Omental fat pad (tissue), 4 donors: ENCODE results near the gene SLC6A1. TPM values are rescaled to one million over a fixed set of nuclear protein-coding genes. Genes with fewer than 3 reads are reported as not detected.

ENCODE experiments used
- ATAC-seq: fragments of 150-250 bp; one replicate; pipeline ENCODE4 v1.9.1; 2016; ENCODE audit warnings: mild to moderate bottlenecking, moderate library complexity; ENCODE audit not compliant: low FRiP score
- DNase-seq: peaks from one replicate; pipeline ENCODE4 v3.0.0-alpha.2; 2019; ENCODE audit warnings: low spot score
- total RNA-seq, 4 donors: library from RNA; depleted of rRNA; stranded (reverse); fragments of >200 nt; gene quantifications; one replicate each; pipeline ENCODE4 v1.1.0, GENCODE V29; 2016
- TF ChIP-seq, protein P1 (sequence below), 3 donors: fragments of 450-650 bp; IDR thresholded peaks; one replicate each; pipeline ENCODE4 v1.5.1; 2016 to 2017; ENCODE audit warnings: antibody characterized with exemption in 3 of 3, mild to moderate bottlenecking in 3 of 3, moderate library complexity in 2 of 3

The SLC6A1 gene
- total RNA-seq, 4 donors from 2014 or later, result 0.09 to 2.0 (median 0.49) TPM

DNA sequence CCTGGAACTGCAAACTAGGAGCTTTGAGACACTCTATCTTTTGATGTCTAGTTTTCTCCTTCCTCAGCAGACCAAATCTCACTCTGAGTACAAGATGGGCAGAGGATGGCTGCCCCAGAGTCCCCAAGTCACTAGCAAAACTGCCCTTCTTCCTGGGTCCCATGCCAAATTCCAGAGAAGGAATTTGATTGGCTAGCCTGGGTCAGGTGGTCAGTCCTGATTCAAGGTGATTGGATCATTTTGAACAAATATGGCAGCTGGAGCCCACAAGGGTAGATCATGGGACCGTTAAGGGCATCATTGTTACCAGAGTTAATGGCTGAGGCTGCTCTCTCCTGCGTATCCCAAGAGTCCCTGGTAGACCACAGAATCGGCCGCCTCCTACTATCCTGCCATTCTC is 21.7 kb downstream of the SLC6A1 start:
- DNase-seq (no peak), ATAC-seq (no peak)
- TF ChIP-seq, protein P1, sequence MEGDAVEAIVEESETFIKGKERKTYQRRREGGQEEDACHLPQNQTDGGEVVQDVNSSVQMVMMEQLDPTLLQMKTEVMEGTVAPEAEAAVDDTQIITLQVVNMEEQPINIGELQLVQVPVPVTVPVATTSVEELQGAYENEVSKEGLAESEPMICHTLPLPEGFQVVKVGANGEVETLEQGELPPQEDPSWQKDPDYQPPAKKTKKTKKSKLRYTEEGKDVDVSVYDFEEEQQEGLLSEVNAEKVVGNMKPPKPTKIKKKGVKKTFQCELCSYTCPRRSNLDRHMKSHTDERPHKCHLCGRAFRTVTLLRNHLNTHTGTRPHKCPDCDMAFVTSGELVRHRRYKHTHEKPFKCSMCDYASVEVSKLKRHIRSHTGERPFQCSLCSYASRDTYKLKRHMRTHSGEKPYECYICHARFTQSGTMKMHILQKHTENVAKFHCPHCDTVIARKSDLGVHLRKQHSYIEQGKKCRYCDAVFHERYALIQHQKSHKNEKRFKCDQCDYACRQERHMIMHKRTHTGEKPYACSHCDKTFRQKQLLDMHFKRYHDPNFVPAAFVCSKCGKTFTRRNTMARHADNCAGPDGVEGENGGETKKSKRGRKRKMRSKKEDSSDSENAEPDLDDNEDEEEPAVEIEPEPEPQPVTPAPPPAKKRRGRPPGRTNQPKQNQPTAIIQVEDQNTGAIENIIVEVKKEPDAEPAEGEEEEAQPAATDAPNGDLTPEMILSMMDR (IDR thresholded peaks at IDR 0.05), result no peak

DNA sequence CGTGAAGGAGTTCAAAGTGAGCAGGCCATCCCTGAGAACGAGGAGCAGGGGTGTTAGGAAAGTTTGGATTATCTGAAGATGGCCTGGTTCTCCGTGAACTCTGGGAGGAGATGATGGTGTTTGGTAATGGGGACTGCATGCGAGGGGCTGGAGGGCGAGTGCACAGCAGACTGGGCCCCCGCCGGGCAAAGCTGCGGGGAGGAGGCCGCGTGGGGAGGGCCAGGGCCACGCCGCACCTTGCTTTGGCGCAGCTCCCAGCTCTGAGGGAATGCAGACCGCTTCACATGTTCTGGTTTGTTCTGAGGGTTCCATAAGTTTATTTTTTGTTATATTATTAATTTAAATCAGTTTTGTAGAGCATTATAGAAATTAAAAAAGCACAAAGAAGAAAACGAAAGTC is 22.2 kb downstream of the SLC6A1 start:
- TF ChIP-seq, protein P1 (IDR thresholded peaks at IDR 0.05), result no peak
- DNase-seq, result no peak
- ATAC-seq, result no peak

DNA sequence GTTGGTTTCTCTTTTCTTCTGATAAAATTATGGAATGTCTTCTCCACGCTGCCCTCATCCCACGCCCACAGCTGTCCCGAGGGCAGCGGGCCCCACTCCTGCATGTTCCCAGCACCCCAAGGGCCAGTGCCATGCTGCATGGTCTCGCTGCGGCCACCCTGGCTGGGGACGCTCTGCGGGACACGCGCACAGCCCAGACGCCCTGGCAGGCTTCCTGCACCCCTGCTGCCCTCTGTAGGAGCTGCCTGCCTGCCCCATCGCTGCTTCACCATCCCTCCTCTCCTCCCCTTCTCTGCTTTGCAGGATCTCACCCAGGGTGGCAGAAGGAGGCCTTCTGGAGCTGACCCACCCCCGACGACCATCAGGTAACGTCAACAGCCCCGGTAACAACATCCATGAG is 22.8 kb downstream of the SLC6A1 start:
- DNase-seq (no peak), ATAC-seq (no peak)
- TF ChIP-seq, protein P1 (IDR thresholded peaks at IDR 0.05), result no peak

DNA sequence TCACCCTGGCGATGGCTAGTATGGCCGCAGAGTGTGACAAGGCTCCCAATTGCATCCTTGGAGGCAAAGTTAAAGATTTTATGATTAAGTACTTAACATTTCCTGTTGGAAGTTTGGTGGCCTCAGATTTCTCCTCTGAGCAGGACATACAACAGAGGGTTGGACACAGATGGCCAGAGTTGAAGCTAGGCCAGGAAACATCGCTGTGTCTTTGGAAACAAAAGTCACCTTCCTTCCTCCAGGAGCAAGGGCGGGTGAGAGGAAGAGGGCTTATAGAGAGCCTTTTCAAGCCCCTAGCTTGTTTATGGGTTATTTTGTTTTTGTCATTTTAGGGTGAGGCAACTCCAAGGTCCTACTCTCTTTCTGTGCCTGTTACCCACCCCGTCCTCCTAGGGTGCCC is 24.2 kb downstream of the SLC6A1 start:
- TF ChIP-seq, protein P1 (IDR thresholded peaks at IDR 0.05), result no peak
- DNase-seq (no peak), ATAC-seq (no peak)

DNA sequence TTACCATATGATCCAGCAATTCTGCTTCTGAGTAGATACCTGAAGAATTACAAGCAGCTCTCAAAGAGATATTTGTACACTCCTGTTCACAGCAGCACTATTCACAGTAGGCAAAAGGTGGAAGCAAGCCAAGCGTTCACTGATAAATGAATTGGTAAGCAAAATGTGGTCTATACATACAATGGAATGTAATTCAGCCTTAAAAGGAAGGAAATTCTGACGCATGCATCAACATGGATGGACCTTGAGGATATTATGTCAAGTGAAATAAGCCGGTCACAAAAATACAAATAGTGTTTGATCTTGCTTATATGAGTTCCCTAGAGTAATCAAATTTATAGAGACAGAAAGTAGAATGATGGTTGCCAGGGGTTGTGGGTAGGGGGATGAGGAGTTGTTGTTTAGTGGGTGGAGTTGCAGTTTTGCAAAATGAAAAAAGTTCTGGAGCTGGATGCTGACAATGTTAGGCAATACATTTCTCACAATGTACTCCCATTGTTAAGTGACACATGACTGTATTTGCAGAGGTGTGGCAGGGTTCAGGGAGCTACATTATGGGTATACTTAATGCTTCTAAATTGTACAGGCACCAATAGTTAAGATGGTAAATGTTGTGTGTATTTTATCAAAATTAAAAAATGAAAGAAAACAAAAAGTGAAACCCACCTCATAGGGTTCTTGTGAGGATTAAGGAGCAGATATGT is 26.7 kb downstream of the SLC6A1 start:
- DNase-seq (no peak), ATAC-seq (no peak)
- TF ChIP-seq, protein P1 (IDR thresholded peaks at IDR 0.05), result no peak

DNA sequence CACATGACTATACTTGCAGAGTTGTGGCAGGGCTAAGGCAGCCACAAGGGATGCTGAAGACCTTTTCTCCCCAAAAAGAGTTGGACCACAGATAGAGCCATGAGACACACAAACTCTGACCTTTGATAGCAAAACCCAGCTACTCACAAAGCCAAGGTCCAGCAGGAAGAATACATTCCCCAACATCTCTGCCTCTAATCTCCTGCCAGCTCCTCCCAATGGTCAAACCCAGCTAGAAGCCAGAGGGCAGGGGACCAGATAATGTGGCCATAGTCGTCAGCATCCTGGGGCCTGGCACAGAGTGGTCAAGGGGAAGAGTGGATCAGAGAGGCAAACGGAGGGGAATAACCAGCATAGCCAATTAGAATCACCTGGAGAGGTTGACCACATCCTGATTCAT is 28.2 kb downstream of the SLC6A1 start:
- ATAC-seq (no peak), DNase-seq (no peak)
- TF ChIP-seq, protein P1 (IDR thresholded peaks at IDR 0.05), result no peak

DNA sequence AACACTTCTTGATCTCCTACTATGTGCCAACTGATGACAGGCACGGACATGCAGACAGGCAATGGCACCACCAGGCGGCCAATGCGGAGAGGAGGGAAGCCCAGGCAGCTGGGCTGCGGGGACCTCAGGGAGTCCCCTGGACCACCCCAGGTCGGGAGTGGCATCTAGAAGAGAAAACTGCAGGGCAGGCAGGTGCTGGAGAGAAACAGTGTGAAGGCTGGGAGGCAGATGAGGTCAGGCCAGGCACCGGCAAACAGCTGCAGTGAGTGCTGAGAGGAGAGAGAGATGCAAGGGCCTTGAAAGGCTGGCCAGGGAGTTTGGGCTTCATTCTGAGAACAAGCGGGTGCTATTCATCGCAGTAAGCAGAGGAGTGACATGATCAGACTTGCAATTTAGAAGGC is 29.1 kb downstream of the SLC6A1 start:
- no peak for ATAC-seq
- TF ChIP-seq, protein P1 (IDR thresholded peaks at IDR 0.05), result no peak
- DNase-seq, result no peak
